ENCODE results near the gene COL7A1. TPM values are rescaled to one million over a fixed set of nuclear protein-coding genes. Genes with fewer than 3 reads are reported as not detected.

Gene COL7A1
- total and polyA plus RNA-seq, 2 of the 8 experiments (the other 6 are each of a cell fraction or from before 2014, with no cell fraction given), result 10.7 to 13.9 TPM

- Histone ChIP-seq H2BK15ac (ENCODE audit: low read length) (no peak overlapping the region), H3K4me1 (replicated peaks in 1 of 4; ENCODE audit: control insufficient read depth in 3 of 4, insufficient read depth in 4 of 4, low read length in 3 of 4) (no peaks in the 10 kb centered on the region), H3K14ac (ENCODE audit: insufficient read length) (no peak overlapping the region), H3K9ac (replicated peaks in 1 of 4; ENCODE audit: extremely low read depth in 1 of 4, low read depth in 3 of 4, low read length in 3 of 4) (no peak overlapping the region), H2BK20ac (ENCODE audit: low read length) (no peak overlapping the region), H4K20me1 (replicated peaks in 1 of 2; ENCODE audit: control insufficient read depth in 1 of 2, insufficient read depth in 2 of 2, low read length in 2 of 2) (peaks cover 0 to 4% of the 10 kb centered on the region in 2 experiments), H3K36me3 (ENCODE audit: control insufficient read depth in 2 of 4, insufficient read depth in 4 of 4, low read length in 3 of 4) (peaks cover 2 to 35% (median 23%) of the 10 kb centered on the region in 4 experiments; a peak in 7 of 8 replicates), H4K5ac (ENCODE audit: insufficient read length, low read depth, low read length) (no peak overlapping the region), H3K4ac (replicated peaks; ENCODE audit: insufficient read length, low read depth, low read length) (no peak overlapping the region), H3K4me3 (ENCODE audit: extremely low read depth in 1 of 4, insufficient read depth in 2 of 4, low read depth in 3 of 4, low read length in 4 of 4) (no peak overlapping the region), H3K23ac (ENCODE audit: insufficient read length) (no peak overlapping the region), H2BK5ac (ENCODE audit: low read depth, low read length) (no peak overlapping the region), H2AK5ac (ENCODE audit: low read depth, low read length) (no peak overlapping the region), H3K56ac (replicated peaks; ENCODE audit: insufficient read length, low read depth, low read length) (no peak overlapping the region), H3K79me2 (ENCODE audit: control insufficient read depth in 1 of 2, insufficient read depth in 2 of 2, low read length in 2 of 2) (no peaks in the 10 kb centered on the region), H3K23me2 (ENCODE audit: low read depth, low read length) (no peaks in the 10 kb centered on the region; the same call in 1 of the 2 replicates), H3K9me3 (ENCODE audit: insufficient read depth in 2 of 2, low read depth in 1 of 2, low read length in 1 of 2) (no peaks in the 10 kb centered on the region), H3K18ac (ENCODE audit: extremely low read depth, low read length) (no peak overlapping the region), H2BK12ac (ENCODE audit: low read depth, low read length) (no peak overlapping the region), H4K8ac (ENCODE audit: extremely low read depth, insufficient read depth, low read length) (no peak overlapping the region), H2BK120ac (replicated peaks; ENCODE audit: low read depth, low read length) (no peak overlapping the region), H3K79me1 (ENCODE audit: low read depth, low read length) (no peaks in the 10 kb centered on the region), H4K91ac (replicated peaks; ENCODE audit: insufficient read length, low read length) (no peak overlapping the region), H3K27me3 (replicated peaks in 1 of 4; ENCODE audit: control insufficient read depth in 3 of 4, extremely low read depth in 1 of 4, insufficient read depth in 3 of 4, low read length in 3 of 4) (no peaks in the 10 kb centered on the region), H3K27ac (ENCODE audit: low read depth, low read length) (no peak overlapping the region), H3K4me2 (ENCODE audit: insufficient read depth in 1 of 2, low read depth in 2 of 2, low read length in 2 of 2) (no peak overlapping the region), H2AFZ (ENCODE audit: low read length) (no peak overlapping the region)
- CTCF ChIA-PET (ENCODE audit: partially characterized antibody), result interaction anchor here (0.8 to 4.1 kb wide), 7 partner anchors 13 to 135 kb away, joined by 3 to 21 read pairs (median 4); no protein-coding TSS in a partner anchor
- POLR2A ChIA-PET (ENCODE audit: partially characterized antibody), result interaction anchor here (0.7 to 1.6 kb wide), 3 partner anchors 9 to 97 kb away, joined by 3 to 5 read pairs (median 3); partner anchors contain the start of gene CCDC51
- DNase-seq (ENCODE audit: low read depth in 1 of 2, low spot score in 2 of 2) (no peak), FAIRE-seq (no peak)
- 93% methylated on average over 19 of the region's 19 CpGs; no CpG with 5 or more reads in 1 of the 2 experiments for WGBS, 2 experiments (ENCODE audit: extremely low coverage in 1 of 2, insufficient coverage in 1 of 2, insufficient read length in 1 of 2, insufficient replicate concordance in 2 of 2, low coverage in 1 of 2, low lambda C conversion rate in 2 of 2, missing lambda C conversion rate in 1 of 2)
- TF ChIP-seq CEBPB (IDR thresholded peaks at IDR 0.05; ENCODE audit: low read depth, low read length), result no peak
Measured at GRCh38 chr3:48536116-48536515, 59.0 kb downstream of the COL7A1 start.

Data from H1 (cell line).